ENCODE results near the gene KLF13. TPM values are rescaled to one million over a fixed set of nuclear protein-coding genes. Genes with fewer than 3 reads are reported as not detected.

The KLF13 gene
- total RNA-seq, 2 experiments from 2014 or later, result 163 to 175 TPM

DNA sequence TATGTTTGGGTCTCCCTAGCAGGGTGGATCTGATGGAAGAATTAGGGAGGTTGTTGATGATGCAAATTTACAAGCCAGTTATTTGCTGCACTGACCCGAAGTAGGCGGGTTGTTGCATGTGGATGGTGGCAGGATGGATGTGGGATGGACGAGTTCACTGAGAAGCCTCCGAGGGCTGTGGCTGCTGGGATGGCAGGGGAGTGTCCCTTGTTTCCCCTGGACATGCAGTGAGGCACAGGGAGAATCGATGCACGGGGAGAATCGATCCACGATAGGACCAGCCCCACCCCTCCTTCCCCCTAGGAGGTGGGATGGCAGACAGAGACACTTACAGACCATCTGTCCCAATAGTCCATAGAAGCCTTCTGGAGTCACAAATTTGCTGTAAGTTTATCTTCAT is 31.0 kb upstream of the KLF13 start:
- H3K4me3 Mint-ChIP-seq, result no peak overlapping the region
- CTCF ChIA-PET, result no interaction called here
- TF ChIP-seq, protein P1, sequence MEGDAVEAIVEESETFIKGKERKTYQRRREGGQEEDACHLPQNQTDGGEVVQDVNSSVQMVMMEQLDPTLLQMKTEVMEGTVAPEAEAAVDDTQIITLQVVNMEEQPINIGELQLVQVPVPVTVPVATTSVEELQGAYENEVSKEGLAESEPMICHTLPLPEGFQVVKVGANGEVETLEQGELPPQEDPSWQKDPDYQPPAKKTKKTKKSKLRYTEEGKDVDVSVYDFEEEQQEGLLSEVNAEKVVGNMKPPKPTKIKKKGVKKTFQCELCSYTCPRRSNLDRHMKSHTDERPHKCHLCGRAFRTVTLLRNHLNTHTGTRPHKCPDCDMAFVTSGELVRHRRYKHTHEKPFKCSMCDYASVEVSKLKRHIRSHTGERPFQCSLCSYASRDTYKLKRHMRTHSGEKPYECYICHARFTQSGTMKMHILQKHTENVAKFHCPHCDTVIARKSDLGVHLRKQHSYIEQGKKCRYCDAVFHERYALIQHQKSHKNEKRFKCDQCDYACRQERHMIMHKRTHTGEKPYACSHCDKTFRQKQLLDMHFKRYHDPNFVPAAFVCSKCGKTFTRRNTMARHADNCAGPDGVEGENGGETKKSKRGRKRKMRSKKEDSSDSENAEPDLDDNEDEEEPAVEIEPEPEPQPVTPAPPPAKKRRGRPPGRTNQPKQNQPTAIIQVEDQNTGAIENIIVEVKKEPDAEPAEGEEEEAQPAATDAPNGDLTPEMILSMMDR (IDR thresholded peaks at IDR 0.05), result no peak
- H3K36me3 Mint-ChIP-seq (ENCODE audit: low read depth), result no peaks in the 10 kb centered on the region
- no peaks in the 10 kb centered on the region for H3K9me3 Mint-ChIP-seq
- no peak overlapping the region for H3K27ac Mint-ChIP-seq
- H3K27me3 Mint-ChIP-seq, result peaks cover 2% of the 10 kb centered on the region
- ATAC-seq (no peak), DNase-seq (no peak)
- H3K4me1 Mint-ChIP-seq (ENCODE audit: low read depth), result no peaks in the 10 kb centered on the region
- POLR2A ChIA-PET, result no interaction called here
- intact Hi-C loops (cut with micrococcal nuclease), result no loop called here

DNA sequence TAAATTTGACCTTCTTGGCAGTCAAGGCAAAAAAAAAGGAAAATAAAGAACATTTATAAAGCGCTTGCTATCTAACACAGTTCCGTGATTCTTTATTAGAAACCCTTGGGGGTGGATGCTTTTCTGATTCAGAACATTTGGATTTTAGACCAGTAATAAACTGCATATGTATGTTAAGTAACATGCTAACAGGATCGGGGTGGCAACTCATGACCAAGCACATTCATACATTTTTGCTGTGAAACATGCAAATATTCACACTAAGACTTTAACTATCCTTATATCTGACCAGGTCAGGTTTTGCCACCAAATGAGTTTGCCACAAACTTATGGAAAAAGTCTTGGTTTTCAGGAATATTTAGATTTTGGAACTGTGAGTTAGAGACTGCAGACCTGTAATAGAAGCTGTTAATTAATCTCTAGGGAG is 30.4 kb upstream of the KLF13 start:
- intact Hi-C loops (cut with micrococcal nuclease), result no loop called here
- H3K27ac Mint-ChIP-seq, result no peak overlapping the region
- ATAC-seq (no peak), DNase-seq (no peak)
- H3K9me3 Mint-ChIP-seq, result no peaks in the 10 kb centered on the region
- peaks cover 2% of the 10 kb centered on the region for H3K27me3 Mint-ChIP-seq
- POLR2A ChIA-PET, result no interaction called here
- TF ChIP-seq, protein P1 (IDR thresholded peaks at IDR 0.05), result no peak
- H3K4me3 Mint-ChIP-seq, result no peak overlapping the region
- no peaks in the 10 kb centered on the region for H3K4me1 Mint-ChIP-seq (ENCODE audit: low read depth)
- CTCF ChIA-PET, result interaction anchor here (1.3 kb wide), 1 partner anchor 14 kb away, joined by 3 read pairs; no protein-coding TSS in a partner anchor
- H3K36me3 Mint-ChIP-seq (ENCODE audit: low read depth), result no peaks in the 10 kb centered on the region

DNA sequence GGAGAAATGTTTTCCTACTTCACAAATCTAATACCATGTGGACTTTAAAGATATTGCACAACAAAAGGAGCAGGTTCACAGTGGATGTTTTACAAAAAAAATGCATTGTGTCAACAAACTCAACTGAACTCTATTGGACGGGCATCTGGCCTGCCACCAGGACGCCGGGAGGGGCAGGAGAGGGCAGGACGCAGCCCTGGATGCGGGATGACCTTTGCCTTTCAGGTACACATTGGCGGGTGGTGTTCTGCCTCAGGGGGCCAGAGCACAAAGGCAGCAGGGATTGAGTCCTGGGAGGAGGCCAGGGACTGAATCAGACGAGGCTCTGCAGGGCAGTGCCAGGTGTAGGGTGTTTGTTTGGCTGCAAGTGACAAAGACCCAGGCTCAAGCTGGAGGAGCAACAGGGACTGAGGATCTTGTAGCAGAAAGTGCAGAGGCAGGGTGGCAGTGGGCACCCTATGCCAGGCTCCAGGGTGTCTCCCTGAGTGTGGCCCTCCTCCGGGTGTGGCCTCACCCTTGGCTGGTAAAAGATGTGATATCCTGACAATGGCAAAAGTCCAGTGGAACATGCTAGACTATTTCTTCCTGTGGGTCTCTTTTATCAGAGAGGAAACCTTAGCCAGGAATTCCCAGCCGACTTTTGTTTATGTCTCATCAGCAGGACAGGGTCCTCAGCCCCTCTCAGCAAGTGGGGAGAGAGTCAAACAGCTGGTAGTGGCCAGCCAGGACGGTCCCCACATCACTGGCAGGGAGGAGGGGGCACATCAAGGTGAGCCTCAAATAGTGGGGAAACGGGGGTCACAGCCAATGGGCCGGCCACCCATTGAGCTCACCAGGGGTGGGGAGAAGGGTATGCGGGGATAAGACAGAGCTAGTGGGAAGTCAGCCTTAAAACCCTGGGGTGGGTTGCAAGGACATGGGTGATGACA is 29.7 kb upstream of the KLF13 start:
- H3K4me3 Mint-ChIP-seq, result no peak overlapping the region

DNA sequence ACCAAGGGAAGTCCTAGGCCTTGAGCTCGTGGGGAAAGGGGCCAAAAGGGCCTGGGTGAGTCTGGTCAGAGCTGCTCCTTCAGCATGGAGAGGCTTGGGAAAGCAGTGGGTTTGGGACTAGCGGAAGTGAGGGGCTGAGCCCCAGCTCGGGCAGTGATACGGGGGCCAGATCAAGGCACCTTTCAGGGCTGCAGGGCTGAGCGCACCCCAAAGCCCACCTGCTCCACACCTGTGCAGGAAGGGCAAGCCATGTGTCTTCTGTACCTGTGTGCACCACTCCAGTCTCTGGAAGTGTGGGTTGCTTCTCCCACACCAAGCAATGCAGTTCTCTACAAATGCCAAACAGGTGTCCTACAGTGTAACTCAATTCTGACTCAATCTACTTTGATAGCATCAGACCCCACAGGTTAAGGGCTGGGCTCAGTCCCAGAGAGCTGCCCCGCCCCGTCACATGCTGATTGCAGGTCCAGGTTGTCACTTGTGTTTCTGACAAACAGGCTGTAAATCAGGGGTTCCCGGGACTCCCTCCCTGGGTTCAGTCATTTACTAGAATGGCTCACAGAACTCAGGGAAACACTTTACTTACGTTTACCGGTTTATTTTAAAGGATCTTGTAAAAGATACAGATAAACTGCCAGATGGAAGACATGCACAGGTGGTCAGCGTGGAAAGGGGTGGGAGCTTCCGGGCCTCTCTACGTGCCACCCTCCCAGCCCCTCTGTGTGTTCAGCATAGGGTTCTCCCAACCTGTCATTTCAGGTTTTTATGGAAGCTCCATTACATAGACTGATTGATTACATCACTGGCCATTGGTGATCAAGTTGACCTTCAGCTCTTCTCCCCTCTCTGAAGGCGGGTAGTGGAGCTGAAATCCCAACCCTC is 28.8 kb upstream of the KLF13 start:
- Mint-ChIP-seq H3K27ac (no peak overlapping the region), H3K9me3 (no peaks in the 10 kb centered on the region), H3K4me1 (ENCODE audit: low read depth) (peaks cover 5% of the 10 kb centered on the region), H3K36me3 (ENCODE audit: low read depth) (no peaks in the 10 kb centered on the region), H3K27me3 (no peaks in the 10 kb centered on the region), H3K4me3 (no peak overlapping the region)
- no peak for DNase-seq
- TF ChIP-seq, protein P1 (IDR thresholded peaks at IDR 0.05), result no peak
- POLR2A ChIA-PET, result no interaction called here
- intact Hi-C loops (cut with micrococcal nuclease), result no loop called here
- no peak for ATAC-seq
- CTCF ChIA-PET, result interaction anchor here (1.3 kb wide), 2 partner anchors 10 to 12 kb away, joined by 3 read pairs; no protein-coding TSS in a partner anchor

More for the DNA sequence above, 29.7 kb upstream of the KLF13 start:
- no peak overlapping the region for H3K27ac Mint-ChIP-seq
- no peaks in the 10 kb centered on the region for H3K9me3 Mint-ChIP-seq
- no peaks in the 10 kb centered on the region for H3K36me3 Mint-ChIP-seq (ENCODE audit: low read depth)
- CTCF ChIA-PET, result interaction anchor here (1.3 kb wide), 2 partner anchors 10 to 13 kb away, joined by 3 read pairs; no protein-coding TSS in a partner anchor
- no peaks in the 10 kb centered on the region for H3K27me3 Mint-ChIP-seq
- DNase-seq, result no peak
- intact Hi-C loops (cut with micrococcal nuclease), result no loop called here
- POLR2A ChIA-PET, result no interaction called here
- ATAC-seq, result no peak
- TF ChIP-seq, protein P1 (IDR thresholded peaks at IDR 0.05), result no peak
- no peaks in the 10 kb centered on the region for H3K4me1 Mint-ChIP-seq (ENCODE audit: low read depth)
